RWPE2 (cell line): ENCODE results near the gene TEF.

ENCODE experiments used
- ATAC-seq: fragments of 200-7000 bp; cut with Tn5 transposase; 3 replicates; pipeline ENCODE4 v1.9.1; 2021; ENCODE audit warnings: low read depth
- DNase-seq: peaks from one replicate; pipeline ENCODE4 v3.0.0-alpha.2; 2020; ENCODE audit warnings: low spot score
- H3K27ac ChIP-seq: fragments of 450-650 bp; 2 replicates; pipeline ENCODE4 v1.5.1; 2017; ENCODE audit warnings: mild to moderate bottlenecking; ENCODE audit not compliant: poor library complexity, severe bottlenecking
- H3K27me3 ChIP-seq: fragments of 250-450 bp; sonication (Bioruptor Pico); 2 replicates; pipeline ENCODE4 v1.5.1; 2021; ENCODE audit warnings: mild to moderate bottlenecking, moderate library complexity; ENCODE audit not compliant: insufficient read depth, poor library complexity, severe bottlenecking
- H3K36me3 ChIP-seq: fragments of 250-450 bp; sonication (Bioruptor Pico); 2 replicates; pipeline ENCODE4 v1.5.1; 2020; ENCODE audit warnings: low read depth, mild to moderate bottlenecking, moderate library complexity
- H3K4me1 ChIP-seq: fragments of 250-450 bp; sonication (Bioruptor Pico); 2 replicates; pipeline ENCODE4 v1.5.1; 2021; ENCODE audit warnings: mild to moderate bottlenecking, moderate library complexity; ENCODE audit not compliant: insufficient read depth, poor library complexity, severe bottlenecking
- H3K4me3 ChIP-seq: fragments of 250-450 bp; sonication (Bioruptor Pico); 2 replicates; pipeline ENCODE4 v1.5.1; 2021; ENCODE audit warnings: mild to moderate bottlenecking, moderate library complexity; ENCODE audit not compliant: severe bottlenecking
- H3K9me3 ChIP-seq: fragments of 250-450 bp; sonication (Bioruptor Pico); 2 replicates; pipeline ENCODE4 v1.5.1; 2021; ENCODE audit warnings: mild to moderate bottlenecking, moderate library complexity; ENCODE audit not compliant: severe bottlenecking
- TF ChIP-seq, protein P1 (sequence below): fragments of 450-650 bp; IDR thresholded peaks from one replicate; pipeline ENCODE4 v1.5.1; 2017; ENCODE audit warnings: mild to moderate bottlenecking, moderate library complexity; ENCODE audit not compliant: poor library complexity, severe bottlenecking

TEF gene

GRCh38 chr22:41334951-41335635, 46.6 kb upstream of the TEF start:
- no peak for DNase-seq
- TF ChIP-seq, protein P1, sequence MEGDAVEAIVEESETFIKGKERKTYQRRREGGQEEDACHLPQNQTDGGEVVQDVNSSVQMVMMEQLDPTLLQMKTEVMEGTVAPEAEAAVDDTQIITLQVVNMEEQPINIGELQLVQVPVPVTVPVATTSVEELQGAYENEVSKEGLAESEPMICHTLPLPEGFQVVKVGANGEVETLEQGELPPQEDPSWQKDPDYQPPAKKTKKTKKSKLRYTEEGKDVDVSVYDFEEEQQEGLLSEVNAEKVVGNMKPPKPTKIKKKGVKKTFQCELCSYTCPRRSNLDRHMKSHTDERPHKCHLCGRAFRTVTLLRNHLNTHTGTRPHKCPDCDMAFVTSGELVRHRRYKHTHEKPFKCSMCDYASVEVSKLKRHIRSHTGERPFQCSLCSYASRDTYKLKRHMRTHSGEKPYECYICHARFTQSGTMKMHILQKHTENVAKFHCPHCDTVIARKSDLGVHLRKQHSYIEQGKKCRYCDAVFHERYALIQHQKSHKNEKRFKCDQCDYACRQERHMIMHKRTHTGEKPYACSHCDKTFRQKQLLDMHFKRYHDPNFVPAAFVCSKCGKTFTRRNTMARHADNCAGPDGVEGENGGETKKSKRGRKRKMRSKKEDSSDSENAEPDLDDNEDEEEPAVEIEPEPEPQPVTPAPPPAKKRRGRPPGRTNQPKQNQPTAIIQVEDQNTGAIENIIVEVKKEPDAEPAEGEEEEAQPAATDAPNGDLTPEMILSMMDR = no peak
- ATAC-seq = no peak
- no peaks in the 10 kb centered on the region for H3K4me1 ChIP-seq
- H3K4me3 ChIP-seq = no peak overlapping the region
- peaks cover 40% of the 10 kb centered on the region for H3K36me3 ChIP-seq
- H3K27ac ChIP-seq = no peak overlapping the region
- no peaks in the 10 kb centered on the region for H3K9me3 ChIP-seq
- no peaks in the 10 kb centered on the region for H3K27me3 ChIP-seq

DNA sequence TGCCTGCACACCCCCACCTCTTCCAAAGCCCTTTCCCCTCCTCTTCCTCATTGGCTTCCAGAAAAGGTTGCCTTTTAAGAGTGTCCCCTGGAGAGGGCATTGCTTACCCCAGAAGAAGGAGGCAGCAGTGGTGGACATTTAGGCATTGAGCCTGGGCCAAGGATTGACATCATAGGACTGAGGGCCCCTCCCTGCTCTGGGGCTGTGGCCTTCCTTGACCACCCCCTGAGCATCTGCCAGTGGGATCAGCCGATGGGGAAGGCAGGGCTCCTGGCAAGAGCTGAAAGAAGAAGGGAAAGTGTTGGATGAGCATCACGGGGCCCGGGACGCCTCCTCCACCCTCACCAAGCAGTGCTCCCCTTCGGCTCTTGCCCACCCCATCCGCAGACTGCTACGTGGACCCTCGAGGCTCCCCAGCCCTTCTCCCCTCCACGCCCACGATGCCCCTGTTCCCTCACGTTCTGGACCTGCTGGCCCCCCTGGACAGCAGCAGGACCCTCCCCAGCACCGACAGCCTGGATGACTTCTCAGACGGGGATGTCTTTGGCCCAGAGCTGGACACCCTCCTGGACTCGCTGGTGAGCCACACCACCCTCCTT, 43.0 kb upstream of the TEF start:
- DNase-seq (peak; percentile 48), ATAC-seq (0 out of 3 replicates have a peak, but pooled peaks have one; percentile 7)
- TF ChIP-seq, protein P1 = no peak
- Histone ChIP-seq H3K4me3 (no peak overlapping the region), H3K9me3 (no peaks in the 10 kb centered on the region), H3K27ac (no peak overlapping the region), H3K27me3 (no peaks in the 10 kb centered on the region), H3K4me1 (no peaks in the 10 kb centered on the region), H3K36me3 (peaks cover 20% of the 10 kb centered on the region)

DNA sequence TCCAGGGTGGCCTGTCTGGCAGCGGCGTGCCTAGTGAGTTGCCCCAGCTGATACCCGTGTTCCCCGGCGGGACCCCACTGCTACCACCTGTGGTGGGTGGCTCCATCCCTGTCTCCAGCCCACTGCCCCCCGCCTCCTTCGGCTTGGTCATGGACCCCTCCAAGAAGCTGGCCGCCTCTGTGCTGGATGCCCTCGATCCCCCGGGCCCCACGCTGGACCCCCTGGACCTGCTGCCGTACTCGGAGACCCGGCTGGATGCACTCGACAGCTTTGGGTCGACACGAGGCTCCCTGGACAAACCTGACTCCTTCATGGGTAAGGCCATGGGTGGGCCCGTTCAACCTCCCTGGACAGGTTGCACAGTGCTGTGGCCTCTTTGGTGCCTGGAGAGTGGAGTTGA, 41.9 kb upstream of the TEF start:
- TF ChIP-seq, protein P1 = no peak
- no peaks in the 10 kb centered on the region for H3K4me1 ChIP-seq
- no peak overlapping the region for H3K27ac ChIP-seq
- peaks cover 25% of the 10 kb centered on the region for H3K36me3 ChIP-seq
- no peak overlapping the region for H3K4me3 ChIP-seq
- H3K9me3 ChIP-seq = no peaks in the 10 kb centered on the region
- DNase-seq (peak; percentile 64), ATAC-seq (no peak)
- no peaks in the 10 kb centered on the region for H3K27me3 ChIP-seq

GRCh38 chr22:41340357-41340756, 41.4 kb upstream of the TEF start:
- Histone ChIP-seq H3K36me3 (peaks cover 30% of the 10 kb centered on the region), H3K9me3 (no peaks in the 10 kb centered on the region), H3K27ac (no peak overlapping the region), H3K27me3 (no peaks in the 10 kb centered on the region), H3K4me3 (no peak overlapping the region), H3K4me1 (no peaks in the 10 kb centered on the region)
- TF ChIP-seq, protein P1 = no peak
- peak; percentile 55 for DNase-seq
- ATAC-seq = no peak

GRCh38 chr22:41341012-41341411, 40.7 kb upstream of the TEF start:
- no peak overlapping the region for H3K27ac ChIP-seq

More at GRCh38 chr22:41341012-41341411, 40.7 kb upstream of the TEF start:
- H3K36me3 ChIP-seq = peaks cover 37% of the 10 kb centered on the region
- TF ChIP-seq, protein P1 = no peak
- ATAC-seq (no peak), DNase-seq (peak; percentile 37)
- no peaks in the 10 kb centered on the region for H3K4me1 ChIP-seq
- no peaks in the 10 kb centered on the region for H3K9me3 ChIP-seq
- no peak overlapping the region for H3K4me3 ChIP-seq
- no peaks in the 10 kb centered on the region for H3K27me3 ChIP-seq
